Brain microvascular endothelial cell (primary cell): ENCODE data around the gene TMEM95.

ENCODE experiments used
- DNase-seq: peaks from one replicate; pipeline ENCODE4 v3.0.0-alpha.2; 2020
- H3K27ac ChIP-seq: fragments of 250-450 bp; sonication (Bioruptor Pico); 2 replicates; pipeline ENCODE4 v1.5.1; 2020; ENCODE audit warnings: mild to moderate bottlenecking, moderate library complexity
- H3K27me3 ChIP-seq: fragments of 250-450 bp; sonication (Bioruptor Pico); replicated peaks from 2 replicates; pipeline ENCODE4 v1.5.1; 2020; ENCODE audit warnings: mild to moderate bottlenecking
- H3K36me3 ChIP-seq: fragments of 250-450 bp; sonication (Bioruptor Pico); replicated peaks from 2 replicates; pipeline ENCODE4 v1.5.1; 2020; ENCODE audit warnings: mild to moderate bottlenecking
- H3K4me3 ChIP-seq: 2 replicates; pipeline ENCODE4 v1.5.1; 2011; ENCODE audit warnings: low read depth, mild to moderate bottlenecking, control low read depth, low read length, moderate library complexity
- CTCF ChIP-seq: IDR thresholded peaks from 2 replicates; pipeline ENCODE4 v1.5.1; 2011; ENCODE audit warnings: low read depth, mild to moderate bottlenecking, moderate library complexity, low read length, control low read depth, inconsistent platforms; ENCODE audit errors: missing control alignments
- in situ Hi-C: cut with HindIII; loops from 2 replicates; pipeline ENCODE4 v1.10.0; 2017; ENCODE audit warnings: low sequenced_read_pairs, low pct_ligation_motif_present

Gene TMEM95

GRCh38 chr17:7380321-7380720, 25.4 kb downstream of the TMEM95 start:
- H3K27me3 ChIP-seq, result peaks cover 20% of the 10 kb centered on the region
- H3K27ac ChIP-seq, result no peak overlapping the region
- H3K36me3 ChIP-seq, result no peaks in the 10 kb centered on the region
- in situ Hi-C loops, result no loop called here
- no peak overlapping the region for H3K4me3 ChIP-seq
- no peak for DNase-seq
- no peak for TF ChIP-seq CTCF

DNA sequence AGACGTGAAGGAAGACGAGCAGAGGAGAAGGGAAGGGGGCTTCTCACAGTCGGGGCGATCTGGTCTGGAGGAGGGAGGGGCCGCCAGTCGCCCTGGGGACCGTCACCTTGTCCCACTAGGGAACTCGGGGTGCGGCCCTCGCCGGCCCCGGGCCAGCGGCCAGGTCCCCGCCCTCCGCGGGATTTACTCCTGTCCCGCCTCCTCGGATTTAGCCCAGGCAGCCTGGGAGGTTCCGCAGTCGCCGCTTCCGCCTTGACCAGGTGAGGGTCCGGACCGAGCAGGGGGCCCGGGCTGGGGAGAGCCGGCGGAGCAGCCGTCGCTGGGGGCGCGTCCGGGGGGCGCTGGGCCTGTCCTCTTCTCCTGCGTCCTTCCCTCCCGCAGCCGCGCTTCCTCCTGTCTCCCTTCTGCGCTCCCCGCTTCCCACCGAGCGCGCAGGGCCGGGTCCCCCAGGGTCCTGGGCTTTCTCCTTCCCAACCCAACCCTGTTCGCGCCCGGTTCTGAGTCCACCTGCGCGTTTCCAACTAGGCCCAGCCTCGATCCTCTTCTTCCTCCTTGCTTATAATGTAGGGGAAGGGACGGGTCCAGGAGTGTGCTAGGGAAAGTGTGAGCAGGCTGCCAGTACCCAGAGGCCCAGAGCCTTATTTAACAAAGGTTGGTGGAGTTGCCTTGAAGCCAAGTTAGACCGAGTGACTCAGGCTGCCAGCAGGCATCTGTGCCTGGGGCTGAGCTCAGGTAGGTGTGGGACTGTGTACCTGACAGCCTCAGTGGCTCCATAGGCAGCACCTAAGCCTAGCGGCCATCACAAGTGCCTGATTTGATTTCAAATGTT, 26.1 kb downstream of the TMEM95 start, which contains the start of gene TNK1:
Gene TNK1, plus strand, starts transcription at position 235 of the 829 bp plus-strand sequence. CDS start 1,838 bp downstream, outside the sequence.
- TF ChIP-seq CTCF, result no peak
- Histone ChIP-seq H3K27me3 (peaks cover 20% of the 10 kb centered on the region), H3K27ac (no peak within 1 kb of the TSS), H3K4me3 (no peak within 1 kb of the TSS), H3K36me3 (no peaks in the 10 kb centered on the region)
- in situ Hi-C loops, result no loop called here
- no peak for DNase-seq

DNA sequence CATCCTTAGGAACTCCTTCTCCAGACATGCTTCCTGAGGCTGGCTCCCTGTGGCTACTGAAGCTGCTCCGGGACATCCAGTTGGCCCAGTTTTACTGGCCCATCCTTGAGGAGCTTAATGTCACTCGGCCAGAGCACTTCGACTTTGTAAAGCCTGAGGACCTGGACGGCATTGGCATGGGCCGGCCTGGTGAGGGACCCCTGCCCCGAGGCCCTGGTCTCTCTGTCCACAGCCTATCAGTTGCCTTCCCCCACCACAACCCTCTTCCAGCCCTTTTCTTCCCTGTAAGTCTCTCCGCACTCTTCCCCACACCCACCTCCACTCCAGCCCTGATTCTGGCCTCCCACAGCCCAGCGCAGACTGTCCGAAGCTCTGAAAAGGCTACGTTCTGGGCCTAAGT, 27.9 kb downstream of the TMEM95 start:
- in situ Hi-C loops, result no loop called here
- Histone ChIP-seq H3K27me3 (peaks cover 20% of the 10 kb centered on the region), H3K4me3 (no peak overlapping the region), H3K27ac (no peak overlapping the region), H3K36me3 (no peaks in the 10 kb centered on the region)
- no peak for TF ChIP-seq CTCF
- no peak for DNase-seq

DNA sequence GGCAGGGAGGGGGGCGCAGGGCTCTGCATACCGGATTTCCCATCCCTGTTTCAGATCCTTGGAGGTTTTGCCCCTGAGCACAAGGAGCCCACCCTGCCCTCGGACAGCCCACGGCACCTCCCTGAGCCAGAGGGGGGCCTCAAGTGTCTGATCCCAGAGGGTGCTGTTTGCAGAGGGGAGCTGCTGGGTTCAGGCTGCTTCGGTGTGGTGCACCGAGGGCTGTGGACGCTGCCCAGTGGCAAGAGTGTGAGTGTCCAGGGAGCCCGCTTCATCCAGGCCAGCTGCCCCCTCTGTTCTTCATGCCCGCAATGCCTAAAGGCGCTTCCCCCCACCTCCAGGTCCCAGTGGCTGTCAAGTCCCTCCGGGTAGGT, 28.4 kb downstream of the TMEM95 start:
- no peaks in the 10 kb centered on the region for H3K36me3 ChIP-seq
- TF ChIP-seq CTCF, result no peak
- H3K27ac ChIP-seq, result no peak overlapping the region
- H3K27me3 ChIP-seq, result peaks cover 20% of the 10 kb centered on the region
- in situ Hi-C loops, result no loop called here
- no peak overlapping the region for H3K4me3 ChIP-seq
- DNase-seq, result no peak

- in situ Hi-C loops, result no loop called here
- Histone ChIP-seq H3K36me3 (peaks cover 5% of the 10 kb centered on the region), H3K4me3 (peak overlapping the region; percentile 42), H3K27me3 (peaks cover 20% of the 10 kb centered on the region), H3K27ac (no peak overlapping the region)
- no peak for DNase-seq
- no peak for TF ChIP-seq CTCF
Observed at GRCh38 chr17:7383742-7384488, 29.0 kb downstream of the TMEM95 start.
